Right ventricle myocardium inferior (tissue), 1 donor: ENCODE results near the gene ASAP3. TPM values are rescaled to one million over a fixed set of nuclear protein-coding genes. Genes with fewer than 3 reads are reported as not detected.

ENCODE experiments used
- ATAC-seq: fragments of 200-7000 bp; cut with Tn5 transposase; one replicate; pipeline ENCODE4 v1.9.1; 2020; ENCODE audit warnings: mild to moderate bottlenecking, moderate library complexity
- DNase-seq: peaks from one replicate; pipeline ENCODE4 v3.0.0; 2021; ENCODE audit errors: missing footprints
- intact Hi-C: fragments of 100-400 bp; cut with DNase I; formaldehyde crosslinking; loops from one replicate; pipeline ENCODE4 v1.11.0; 2022
- total RNA-seq: library from RNA; stranded (reverse); fragmentation: NEBNext Ultra II Directional; extraction: Animal tissue kit (Norgen Biotek cat#: 25700); gene quantifications from one replicate; pipeline ENCODE4 v1.2.1, GENCODE V29; 2021
- donor health status: DM: no; HTN: yes; CAD: no; lungs with severe emphysema.

The ASAP3 gene
- total RNA-seq, 1 donor from 2014 or later: 44.3 TPM

DNA sequence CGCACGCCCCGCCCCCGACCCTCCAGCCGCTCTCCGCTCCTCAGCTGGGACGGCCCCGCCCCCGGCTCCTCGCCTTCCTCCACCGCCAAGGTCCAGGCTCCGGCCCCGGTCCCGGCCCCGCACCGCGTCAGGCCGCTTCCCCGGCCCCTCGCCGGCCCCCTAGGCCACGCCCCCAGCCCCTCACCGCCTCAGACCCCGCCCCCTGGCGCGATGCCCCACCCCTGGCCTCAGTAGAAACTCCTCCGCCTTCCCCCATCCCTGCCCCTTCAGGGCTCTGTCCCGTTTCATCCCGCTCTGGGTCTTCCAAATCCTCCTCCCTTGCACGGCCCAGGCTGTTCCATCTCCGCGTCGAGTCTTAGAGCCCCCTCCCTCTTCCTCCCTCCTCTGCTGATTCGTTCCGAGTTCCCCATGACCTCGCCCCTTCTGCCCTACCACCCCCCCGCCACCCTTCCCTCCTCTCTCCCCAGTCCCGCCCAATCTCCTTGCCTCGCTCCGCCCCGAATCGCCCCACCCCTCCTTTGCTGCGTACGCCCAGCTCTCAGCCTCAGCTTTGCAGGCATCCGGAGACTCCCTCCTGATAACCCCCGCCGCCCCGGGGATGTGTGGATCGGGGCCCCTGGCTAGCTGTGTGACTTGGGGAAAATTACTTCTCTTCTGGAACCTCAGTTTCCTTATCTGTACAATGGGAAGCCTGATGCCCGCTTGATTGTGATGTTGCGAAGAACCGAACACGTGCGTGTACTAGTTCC is 448 bp upstream of the ASAP3 start:
- intact Hi-C loops: loop anchor here (2.0 to 5.0 kb wide), 2 partner anchors 62 to 140 kb away; partner anchors contain the start of genes HNRNPR and TCEA3
- DNase-seq (peak; percentile 96), ATAC-seq (peak; percentile 95)

- intact Hi-C loops: loop anchor here (5.0 kb wide), 1 partner anchor 60 kb away; the partner anchor contains the start of gene TCEA3
- ATAC-seq (no peak), DNase-seq (no peak)
Observed at GRCh38 chr1:23481904-23482303, 2.1 kb downstream of the ASAP3 start.

- intact Hi-C loops: loop anchor here (5.0 kb wide), 1 partner anchor 59 kb away; the partner anchor contains the start of gene TCEA3
- ATAC-seq: no peak
- no peak for DNase-seq
Observed at GRCh38 chr1:23481026-23481597, 2.9 kb downstream of the ASAP3 start.

DNA sequence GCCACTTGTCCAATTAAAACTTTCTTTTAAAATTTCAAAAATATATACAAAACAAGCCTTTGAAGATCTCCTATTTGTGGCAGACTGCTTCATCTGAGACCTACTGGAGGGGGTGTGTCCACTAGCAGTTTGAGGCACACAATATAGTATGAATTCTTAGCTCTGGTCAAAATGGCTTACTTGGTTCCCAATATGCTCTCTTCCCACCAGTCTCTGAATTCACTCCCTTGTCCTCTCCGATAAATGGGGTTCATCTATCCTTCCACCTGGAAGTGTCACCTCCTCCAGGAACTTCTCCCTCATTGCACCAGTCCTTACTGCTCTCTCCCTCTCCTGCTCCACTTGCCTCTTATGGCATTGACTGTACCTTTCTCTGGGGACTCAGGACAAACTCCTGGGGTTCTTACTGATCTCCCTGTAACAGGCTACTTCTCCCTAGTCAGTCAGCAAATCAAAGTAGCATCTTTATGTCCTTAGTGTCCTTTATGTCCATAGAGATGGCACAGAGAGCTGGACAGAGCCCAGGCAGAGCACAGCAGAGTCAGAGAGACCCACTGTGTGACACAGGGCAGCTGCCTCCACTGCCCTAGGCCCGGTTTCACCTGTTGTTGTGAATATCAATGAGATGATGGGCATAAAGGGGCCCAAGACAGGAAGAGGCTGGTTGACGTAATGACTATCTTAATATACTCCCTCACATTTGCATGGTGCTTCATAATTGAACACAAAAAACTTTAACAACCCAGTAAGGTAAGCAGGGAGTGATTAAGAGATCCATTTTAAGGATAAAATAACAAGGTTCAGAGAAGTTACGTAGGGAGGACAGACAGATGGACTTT is 3.6 kb downstream of the ASAP3 start:
- no peak for DNase-seq
- no peak for ATAC-seq
- intact Hi-C loops: loop anchor here (5.0 kb wide), 1 partner anchor 58 kb away; the partner anchor contains the start of gene TCEA3

DNA sequence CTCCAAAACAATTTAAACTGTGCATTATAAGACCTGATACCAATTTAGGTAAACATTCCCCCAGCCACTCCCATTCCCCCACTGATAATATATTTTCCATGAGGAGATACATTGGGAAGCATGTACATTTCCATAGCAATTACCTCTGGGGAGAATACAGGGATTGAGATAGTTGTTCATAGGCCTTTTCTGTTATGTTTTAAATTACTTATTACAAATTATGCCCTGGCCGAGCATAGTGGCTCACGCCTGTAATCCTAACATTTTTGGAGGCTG is 4.4 kb downstream of the ASAP3 start:
- no peak for ATAC-seq

GRCh38 chr1:23478896-23479665 is 4.9 kb downstream of the ASAP3 start:
- intact Hi-C loops: loop anchor here (5.0 kb wide), 1 partner anchor 112 kb away; the partner anchor contains the start of gene ZNF436
- peak; percentile 89 for ATAC-seq
- peak; percentile 83 for DNase-seq

More for the DNA sequence above, 4.4 kb downstream of the ASAP3 start:
- no peak for DNase-seq
- intact Hi-C loops: loop anchor here (5.0 kb wide), 1 partner anchor 112 kb away; the partner anchor contains the start of gene ZNF436

DNA sequence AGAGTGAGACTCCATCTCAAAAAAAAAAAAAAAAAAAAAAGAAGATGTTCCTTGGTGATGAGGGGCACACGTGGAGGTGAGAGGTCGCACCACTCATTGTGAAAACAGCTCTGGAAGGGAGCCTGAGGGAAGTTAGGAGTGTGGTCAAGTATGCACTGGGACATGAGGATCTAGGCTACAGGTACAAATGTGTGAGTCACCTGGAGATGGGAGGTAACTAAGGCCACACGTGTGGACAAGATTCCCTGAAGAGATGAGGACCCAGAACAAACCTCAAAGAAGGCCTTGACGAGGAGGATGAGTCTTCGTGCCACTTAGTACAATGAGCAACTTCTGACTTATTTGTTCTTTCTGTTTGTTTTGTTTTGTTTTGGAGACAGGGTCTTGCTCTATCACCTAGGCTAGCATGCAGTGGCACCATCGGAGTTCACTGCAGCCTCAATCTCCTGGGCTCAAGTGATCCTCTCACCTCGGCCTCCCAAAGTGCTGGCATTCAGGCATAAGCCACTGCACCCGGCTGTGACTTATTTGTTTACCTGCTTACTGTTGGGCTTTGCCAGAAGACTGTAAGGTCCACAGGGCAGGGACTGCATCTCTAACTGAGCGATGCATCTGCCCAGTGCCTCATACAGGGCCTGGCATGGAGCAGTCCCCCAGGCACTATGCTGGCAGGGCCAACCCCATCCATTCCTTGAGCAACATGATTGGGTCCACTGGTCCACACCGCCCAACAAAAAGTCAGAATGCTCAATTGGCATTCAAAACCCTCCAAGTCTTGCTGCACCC is 6.4 kb downstream of the ASAP3 start:
- no peak for DNase-seq
- ATAC-seq: no peak
- intact Hi-C loops: loop anchor here (5.0 kb wide), 1 partner anchor 110 kb away; the partner anchor contains the start of gene ZNF436

DNA sequence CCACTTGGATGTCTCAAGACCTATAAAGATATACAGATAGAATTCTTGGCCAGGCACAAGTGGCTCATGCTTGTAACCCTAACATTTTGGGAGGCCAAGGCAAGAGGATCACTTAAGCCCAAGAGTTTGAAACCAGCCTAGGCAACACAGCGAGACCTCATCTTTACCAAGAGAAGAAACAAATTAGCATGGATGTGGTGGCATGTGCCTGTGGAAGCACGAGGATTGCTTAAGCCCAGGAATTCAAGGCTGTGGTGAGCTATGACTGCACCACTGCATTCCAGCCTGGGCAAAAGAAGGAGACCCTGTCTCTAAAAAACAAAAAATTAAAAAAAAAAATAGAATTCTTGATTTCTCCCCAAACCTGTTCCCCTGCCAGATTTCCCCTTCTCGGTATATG is 8.3 kb downstream of the ASAP3 start:
- intact Hi-C loops: loop anchor here (5.0 kb wide), 1 partner anchor 108 kb away; the partner anchor contains the start of gene ZNF436
- ATAC-seq (no peak), DNase-seq (no peak)

DNA sequence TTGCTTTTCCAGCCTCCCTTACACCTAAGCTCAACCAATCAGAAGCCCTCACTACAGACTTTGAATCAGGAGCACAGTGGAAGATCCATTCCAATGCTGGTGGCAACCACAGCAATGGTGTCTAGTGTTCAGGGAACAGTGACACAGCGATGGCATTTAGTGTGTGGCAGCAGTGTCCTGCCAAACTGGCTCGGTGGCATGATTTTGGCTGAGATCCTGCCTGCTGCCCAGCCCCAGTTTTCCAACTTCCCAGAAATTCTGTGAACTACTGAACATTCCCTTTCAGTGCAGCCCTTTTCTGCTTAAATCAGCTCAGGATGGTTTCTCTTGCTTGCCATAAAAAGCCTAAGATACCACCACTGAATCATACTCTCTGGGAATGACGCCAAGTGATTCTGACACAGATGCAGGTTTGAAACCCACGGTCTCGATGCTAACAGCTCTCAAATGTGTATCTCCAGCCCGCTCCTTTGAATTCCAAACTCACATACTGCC is 8.8 kb downstream of the ASAP3 start:
- intact Hi-C loops: loop anchor here (5.0 kb wide), 1 partner anchor 108 kb away; the partner anchor contains the start of gene ZNF436
- DNase-seq (no peak), ATAC-seq (no peak)

GRCh38 chr1:23473037-23473800 is 10.8 kb downstream of the ASAP3 start:
- intact Hi-C loops: no loop called here
- ATAC-seq: no peak
- no peak for DNase-seq

- intact Hi-C loops: no loop called here
- ATAC-seq (no peak), DNase-seq (no peak)
Observed at GRCh38 chr1:23472351-23473036, 11.5 kb downstream of the ASAP3 start.

DNA sequence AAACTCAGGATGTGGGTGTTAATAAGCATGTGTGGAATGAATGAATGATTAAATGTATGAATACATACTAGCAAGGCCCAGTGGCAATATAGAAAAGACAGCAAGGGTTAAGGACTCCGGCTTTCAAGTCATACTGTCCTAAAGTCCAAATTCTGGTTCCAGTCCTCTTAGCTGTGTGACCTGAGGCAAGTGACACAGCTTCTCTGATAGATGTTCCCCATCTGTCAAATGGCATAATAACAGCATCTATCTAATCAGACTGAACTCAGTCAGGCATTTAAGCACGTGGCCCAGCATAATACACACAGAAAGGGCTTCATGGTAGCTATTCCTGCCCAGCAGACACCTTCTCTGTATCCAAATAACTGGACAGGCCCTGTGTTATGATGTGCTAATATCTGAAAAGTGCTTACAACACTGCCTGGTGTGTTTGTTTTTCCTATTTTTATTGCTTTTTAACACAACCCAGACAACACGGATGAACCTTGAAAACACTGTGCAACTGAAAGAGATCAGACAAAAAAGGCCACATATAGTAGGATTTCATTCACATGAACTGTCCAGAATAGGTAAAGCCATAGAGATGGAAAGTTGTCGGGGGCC is 12.4 kb downstream of the ASAP3 start:
- DNase-seq: no peak
- no peak for ATAC-seq
- intact Hi-C loops: no loop called here

- ATAC-seq: peak; percentile 77
- peak; percentile 81 for DNase-seq
- intact Hi-C loops: no loop called here
Observed at GRCh38 chr1:23470282-23471070, 13.5 kb downstream of the ASAP3 start.

DNA sequence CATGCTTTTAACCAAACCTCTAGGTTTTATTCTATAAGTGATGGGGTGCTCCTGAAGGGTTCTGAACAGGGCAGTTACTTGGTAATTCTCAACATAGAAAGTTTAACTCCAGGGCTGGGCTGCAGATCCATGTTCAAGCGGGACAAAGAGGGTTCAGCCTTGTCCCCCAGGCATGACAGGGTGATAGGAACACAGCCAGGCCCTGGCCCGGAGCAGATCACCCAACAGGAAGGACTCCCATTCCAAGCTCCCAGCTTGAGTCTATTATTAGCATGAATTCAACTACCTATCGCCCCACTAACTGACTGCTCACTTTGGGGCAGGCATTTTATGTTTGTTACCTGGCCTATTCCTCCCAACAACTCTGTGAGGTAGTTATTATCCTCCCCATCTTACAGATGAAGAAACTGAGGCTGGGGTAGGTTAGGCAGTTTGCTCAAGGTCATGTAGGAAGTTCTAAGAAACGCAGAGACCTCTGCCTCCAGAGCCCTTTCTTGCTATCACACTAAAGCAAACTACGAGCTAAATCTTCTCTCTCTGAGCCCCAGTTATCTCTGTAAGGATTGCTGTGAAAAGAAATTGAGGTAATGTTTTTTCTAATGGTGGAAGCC is 14.5 kb downstream of the ASAP3 start:
- ATAC-seq (peak; percentile 56), DNase-seq (no peak)
- intact Hi-C loops: no loop called here
